Prostate gland (tissue), 2 donors: ENCODE data around the gene SV2B.
"Not testable (repeated sequence)": the region's sequence is repeated elsewhere in the genome, so short reads cannot be mapped to it uniquely, and the experiment has no call there.

ENCODE experiments used
- POLR2A ChIP-seq: fragments of 450-650 bp; IDR thresholded peaks from one replicate; pipeline ENCODE4 v1.6.1; 2016; ENCODE audit warnings: antibody characterized with exemption, mild to moderate bottlenecking
- TF ChIP-seq, protein P1 (sequence below), 4 experiments: fragments of 200-600 bp in 2 of 4; fragments of 450-650 bp in 2 of 4; sonication (generic) in 2 of 4; IDR thresholded peaks; 1 replicate in 3 of 4; 2 replicates in 1 of 4; pipeline ENCODE4 v1.5.1; 2016 to 2019; ENCODE audit warnings: antibody characterized with exemption in 4 of 4, mild to moderate bottlenecking in 2 of 4, moderate library complexity in 2 of 4

DNA sequence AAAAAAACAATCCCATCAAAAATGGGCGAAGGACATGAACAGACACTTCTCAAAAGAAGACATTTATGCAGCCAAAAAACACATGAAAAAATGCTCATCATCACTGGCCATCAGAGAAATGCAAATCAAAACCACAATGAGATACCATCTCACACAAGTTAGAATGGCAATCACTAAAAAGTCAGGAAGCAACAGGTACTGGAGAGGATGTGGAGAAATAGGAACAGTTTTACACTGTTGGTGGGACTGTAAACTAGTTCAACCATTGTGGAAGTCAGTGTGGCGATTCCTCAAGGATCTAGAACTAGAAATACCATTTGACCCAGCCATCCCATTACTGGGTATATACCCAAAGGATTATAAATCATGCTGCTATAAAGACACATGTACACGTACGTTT lies 6.2 kb upstream of the SV2B start:
- TF ChIP-seq, protein P1, sequence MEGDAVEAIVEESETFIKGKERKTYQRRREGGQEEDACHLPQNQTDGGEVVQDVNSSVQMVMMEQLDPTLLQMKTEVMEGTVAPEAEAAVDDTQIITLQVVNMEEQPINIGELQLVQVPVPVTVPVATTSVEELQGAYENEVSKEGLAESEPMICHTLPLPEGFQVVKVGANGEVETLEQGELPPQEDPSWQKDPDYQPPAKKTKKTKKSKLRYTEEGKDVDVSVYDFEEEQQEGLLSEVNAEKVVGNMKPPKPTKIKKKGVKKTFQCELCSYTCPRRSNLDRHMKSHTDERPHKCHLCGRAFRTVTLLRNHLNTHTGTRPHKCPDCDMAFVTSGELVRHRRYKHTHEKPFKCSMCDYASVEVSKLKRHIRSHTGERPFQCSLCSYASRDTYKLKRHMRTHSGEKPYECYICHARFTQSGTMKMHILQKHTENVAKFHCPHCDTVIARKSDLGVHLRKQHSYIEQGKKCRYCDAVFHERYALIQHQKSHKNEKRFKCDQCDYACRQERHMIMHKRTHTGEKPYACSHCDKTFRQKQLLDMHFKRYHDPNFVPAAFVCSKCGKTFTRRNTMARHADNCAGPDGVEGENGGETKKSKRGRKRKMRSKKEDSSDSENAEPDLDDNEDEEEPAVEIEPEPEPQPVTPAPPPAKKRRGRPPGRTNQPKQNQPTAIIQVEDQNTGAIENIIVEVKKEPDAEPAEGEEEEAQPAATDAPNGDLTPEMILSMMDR (IDR thresholded peaks at IDR 0.05), result not testable (repeated sequence)
- not testable (repeated sequence) for TF ChIP-seq POLR2A
